BLaER1 treated with 17β-estradiol and CSF1 and Interleukin-3, amounts not matched to agents 10 nM and 100 nM (cell line): ENCODE data around the gene FMNL3.
A peak's percentile ranks its signal among the peaks of the same experiment; 100 is the strongest.

Experiments
- H3K27ac ChIP-seq, 11 experiments: shearing (Covaris generic); formaldehyde crosslinking; 2 replicates each; pipeline ENCODE4 v1.8.1; 2022
- H3K27me3 ChIP-seq, 11 experiments: shearing (Covaris generic); formaldehyde crosslinking; 2 replicates each; pipeline ENCODE4 v1.8.1; 2022
- H3K36me3 ChIP-seq, 11 experiments: shearing (Covaris generic); formaldehyde crosslinking; 2 replicates each; pipeline ENCODE4 v1.8.1; 2022
- H3K4me1 ChIP-seq, 10 experiments: shearing (Covaris generic); formaldehyde crosslinking; 2 replicates each; pipeline ENCODE4 v1.8.1; 2022
- H3K4me2 ChIP-seq, 11 experiments: shearing (Covaris generic); formaldehyde crosslinking; 2 replicates each; pipeline ENCODE4 v1.8.1; 2022
- H3K4me3 ChIP-seq, 10 experiments: shearing (Covaris generic); formaldehyde crosslinking; 2 replicates each; pipeline ENCODE4 v1.8.1; 2022
- H3K9ac ChIP-seq, 11 experiments: shearing (Covaris generic); formaldehyde crosslinking; 2 replicates each; pipeline ENCODE4 v1.8.1; 2022
- H3K9me3 ChIP-seq, 11 experiments: shearing (Covaris generic); formaldehyde crosslinking; replicated peaks in 1 of 11; 2 replicates each; pipeline ENCODE4 v1.8.1; 2022
- H4K20me1 ChIP-seq, 11 experiments: shearing (Covaris generic); formaldehyde crosslinking; 2 replicates each; pipeline ENCODE4 v1.8.1; 2022
- Cebpa-rat ChIP-seq, 11 experiments: shearing (Covaris generic); IDR thresholded peaks; 2 replicates each; pipeline ENCODE4 v1.8.1; 2022

The FMNL3 gene

DNA sequence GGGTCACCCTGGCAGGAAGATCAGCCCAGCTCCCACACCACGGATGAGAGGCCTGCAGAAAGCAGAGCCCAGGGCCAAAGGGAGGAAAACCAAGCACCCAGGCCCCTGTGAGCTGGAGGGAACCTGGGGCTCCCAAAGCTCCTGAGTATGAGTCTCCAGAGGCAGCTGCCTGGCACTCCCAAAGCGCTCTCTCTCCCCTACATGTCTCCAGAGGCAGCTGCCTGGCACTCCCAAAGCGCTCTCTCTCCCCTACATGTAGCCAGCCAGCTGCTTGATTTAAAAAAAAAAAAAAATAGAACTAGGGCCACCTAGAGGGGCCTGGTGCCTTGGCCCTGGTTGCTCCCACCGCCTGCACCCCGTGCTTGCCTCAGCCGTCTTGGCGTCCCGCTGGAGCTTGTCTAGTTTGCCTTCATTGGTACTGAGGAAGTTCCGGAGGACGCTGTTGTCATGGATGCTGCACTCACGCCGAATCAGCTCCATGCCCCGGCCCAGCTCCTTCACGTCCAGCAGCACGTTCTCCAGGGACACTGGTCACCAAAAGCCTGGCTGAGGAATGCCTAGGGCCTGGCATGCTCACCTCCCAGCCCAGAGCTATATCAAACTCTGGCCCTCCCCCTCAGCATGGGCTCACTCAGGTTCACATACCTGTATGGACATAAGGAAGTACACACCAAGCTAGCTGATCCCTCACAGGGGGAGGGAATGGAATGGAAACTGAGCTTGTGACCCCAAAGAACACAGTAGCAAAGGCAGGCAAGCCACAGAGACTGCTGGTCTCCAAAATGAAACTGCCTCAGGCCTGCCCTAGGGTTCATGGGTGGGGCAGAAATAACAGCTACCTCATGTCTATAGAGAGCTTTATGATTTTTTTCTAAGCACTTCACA, 59.1 kb downstream of the FMNL3 start:
- H3K27ac ChIP-seq: peak overlapping the region in 5 of 11 experiments; percentile 14 to 51 (median 49); a peak in 9 of 22 replicates
- H3K36me3 ChIP-seq: peaks cover 49 to 93% (median 83%) of the 10 kb centered on the region in 11 experiments
- H3K4me3 ChIP-seq: no peak overlapping the region
- peak overlapping the region in 5 of 11 experiments; percentile 18 to 58 (median 54); a peak in 10 of 22 replicates for H3K9ac ChIP-seq
- H3K9me3 ChIP-seq: no peaks in the 10 kb centered on the region
- H4K20me1 ChIP-seq: peaks cover 0 to 34% (median 0%) of the 10 kb centered on the region in 11 experiments; a peak in 5 of 22 replicates
- H3K27me3 ChIP-seq: no peaks in the 10 kb centered on the region
- H3K4me1 ChIP-seq: peaks cover 39 to 72% (median 67%) of the 10 kb centered on the region in 10 experiments
- H3K4me2 ChIP-seq: peak overlapping the region; percentile 43 to 81 (median 73)
- no peak for TF ChIP-seq Cebpa-rat (IDR thresholded peaks at IDR 0.05)

DNA sequence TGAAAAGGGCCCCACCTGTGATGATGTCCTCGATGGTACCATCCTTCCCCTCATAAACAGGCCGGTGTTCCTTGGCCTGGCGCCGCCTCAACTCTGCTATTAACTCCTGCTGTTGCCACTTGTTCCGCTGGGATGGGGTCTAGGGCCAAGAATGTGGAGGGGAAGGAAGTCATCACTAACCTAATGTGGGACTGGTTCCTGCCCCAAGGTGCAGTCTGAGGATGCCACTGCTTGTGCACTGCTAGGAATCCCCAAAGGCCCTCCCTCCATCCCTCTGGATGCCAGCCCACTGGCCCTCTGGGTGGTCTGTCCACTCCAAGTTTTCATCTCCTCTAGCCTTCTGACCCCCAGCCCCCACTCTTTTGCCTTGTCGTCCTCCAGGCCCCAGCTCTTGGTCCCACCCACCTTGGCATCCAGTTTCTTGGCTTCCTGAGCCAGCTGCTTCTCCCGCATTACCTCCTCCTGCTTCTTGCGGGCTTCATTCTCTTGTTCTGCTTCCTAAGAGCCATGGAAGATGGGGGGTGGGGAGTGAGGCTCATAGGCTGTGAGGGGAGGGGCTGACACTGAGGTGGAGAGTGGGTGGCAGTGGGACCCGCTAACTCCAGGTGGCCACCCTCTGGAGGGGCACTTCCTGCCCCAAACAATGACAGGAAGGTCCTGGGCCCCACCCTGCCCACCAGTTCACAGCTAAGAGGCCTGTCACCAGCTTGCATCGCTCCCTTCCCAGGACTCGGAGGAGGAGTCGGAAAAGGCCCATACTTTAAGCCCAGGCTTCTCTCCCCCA, 60.1 kb downstream of the FMNL3 start:
- H3K9ac ChIP-seq: peak overlapping the region in 5 of 11 experiments; percentile 37 to 58 (median 54); a peak in 7 of 22 replicates
- peak overlapping the region in 4 of 11 experiments; percentile 30 to 51 (median 50); a peak in 8 of 22 replicates for H3K27ac ChIP-seq
- peak overlapping the region; percentile 43 to 81 (median 73) for H3K4me2 ChIP-seq
- no peak overlapping the region for H3K4me3 ChIP-seq
- no peak for TF ChIP-seq Cebpa-rat (IDR thresholded peaks at IDR 0.05)
- H3K4me1 ChIP-seq: peaks cover 39 to 64% (median 59%) of the 10 kb centered on the region in 10 experiments
- H3K36me3 ChIP-seq: peaks cover 49 to 94% (median 83%) of the 10 kb centered on the region in 11 experiments
- no peaks in the 10 kb centered on the region for H3K27me3 ChIP-seq
- no peaks in the 10 kb centered on the region for H3K9me3 ChIP-seq
- peaks cover 0 to 34% (median 0%) of the 10 kb centered on the region in 11 experiments; a peak in 5 of 22 replicates for H4K20me1 ChIP-seq

DNA sequence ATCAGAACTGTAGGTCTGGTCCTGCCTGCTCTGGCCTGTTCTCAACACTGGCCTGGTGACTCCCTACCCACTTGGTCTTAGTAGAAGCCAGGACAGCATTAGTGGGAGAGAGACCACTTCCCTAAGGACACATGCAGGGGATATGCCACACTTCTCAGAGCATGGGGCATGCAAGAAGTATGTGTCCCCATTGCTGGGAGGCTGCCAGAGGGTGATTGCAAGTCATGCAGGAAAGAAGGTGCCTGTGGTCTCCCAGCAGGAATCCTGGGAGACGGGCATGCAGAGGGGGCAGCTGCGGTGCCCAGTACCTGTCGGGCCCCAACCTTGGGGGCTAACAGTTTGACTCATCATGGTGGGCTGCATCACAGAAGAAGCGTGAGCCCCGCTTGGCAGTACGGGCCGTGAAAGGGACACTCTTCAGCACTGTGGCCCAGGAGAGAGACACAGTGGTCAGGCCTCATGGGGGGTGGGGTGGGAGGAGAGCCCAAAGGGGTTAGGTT, 60.8 kb downstream of the FMNL3 start:
- H3K27me3 ChIP-seq: no peaks in the 10 kb centered on the region
- peaks cover 48 to 92% (median 81%) of the 10 kb centered on the region in 11 experiments for H3K36me3 ChIP-seq

DNA sequence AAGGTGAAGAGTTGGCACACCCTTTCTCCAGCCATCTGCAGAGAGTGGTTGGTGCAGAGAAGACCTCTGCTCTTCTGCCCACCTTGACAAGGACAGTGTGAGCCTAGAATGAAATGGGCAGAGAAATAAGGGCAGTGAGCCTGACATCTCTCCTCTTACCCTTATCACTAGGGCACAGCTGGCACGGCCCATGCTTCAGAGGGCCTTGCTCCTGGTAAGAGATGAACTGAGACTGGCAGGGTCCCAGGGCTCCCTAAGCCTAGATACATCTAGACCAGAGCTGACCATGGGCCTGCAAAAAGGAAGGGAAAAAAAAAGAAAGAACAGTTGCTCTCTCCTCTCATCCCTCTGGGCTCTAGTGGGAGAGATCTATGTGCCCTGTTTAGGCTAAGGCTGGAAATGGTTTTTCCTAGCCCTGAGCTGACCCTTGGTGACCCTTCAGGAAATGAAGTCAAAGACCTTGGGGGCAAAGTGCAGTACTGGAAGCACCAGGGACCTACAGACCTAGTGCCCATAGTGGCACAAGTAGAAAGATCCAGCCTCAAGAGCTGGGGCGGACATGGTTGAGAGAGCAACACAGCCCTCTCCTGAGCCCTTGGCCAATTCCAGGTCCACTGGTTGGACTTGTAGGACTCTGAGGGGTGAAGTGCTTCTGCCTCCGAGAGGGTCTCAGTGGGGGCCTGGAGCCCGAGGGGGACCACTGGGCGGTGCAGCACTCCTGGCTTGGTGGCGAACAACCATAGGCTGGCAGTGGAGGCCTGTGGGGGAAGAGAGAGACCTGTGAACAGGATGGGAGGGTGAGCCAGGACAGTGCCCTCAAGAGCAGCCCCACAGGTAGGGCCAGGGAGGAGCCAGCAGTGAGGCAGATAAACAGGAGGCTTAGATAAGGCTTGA, 61.8 kb downstream of the FMNL3 start:
- Histone ChIP-seq H3K4me1 (peaks cover 39 to 55% (median 53%) of the 10 kb centered on the region in 10 experiments), H3K27ac (peak overlapping the region in 7 of 11 experiments; percentile 4 to 62 (median 40); a peak in 10 of 22 replicates)

More for the DNA sequence above, 60.8 kb downstream of the FMNL3 start:
- H3K27ac ChIP-seq: peak overlapping the region in 3 of 11 experiments; percentile 40 to 62 (median 49); a peak in 2 of 22 replicates
- H3K4me1 ChIP-seq: peaks cover 39 to 57% (median 53%) of the 10 kb centered on the region in 10 experiments
- no peak overlapping the region for H3K4me3 ChIP-seq
- no peak for TF ChIP-seq Cebpa-rat (IDR thresholded peaks at IDR 0.05)
- peaks cover 0 to 34% (median 0%) of the 10 kb centered on the region in 11 experiments; a peak in 5 of 22 replicates for H4K20me1 ChIP-seq
- 0 out of 22 replicates have a peak overlapping the region, but pooled peaks of 2 of the 11 experiments have one; percentile 3 to 66 for H3K9ac ChIP-seq
- no peaks in the 10 kb centered on the region for H3K9me3 ChIP-seq
- H3K4me2 ChIP-seq: peak overlapping the region in 10 of 11 experiments; percentile 43 to 81 (median 74); a peak in 20 of 22 replicates

DNA sequence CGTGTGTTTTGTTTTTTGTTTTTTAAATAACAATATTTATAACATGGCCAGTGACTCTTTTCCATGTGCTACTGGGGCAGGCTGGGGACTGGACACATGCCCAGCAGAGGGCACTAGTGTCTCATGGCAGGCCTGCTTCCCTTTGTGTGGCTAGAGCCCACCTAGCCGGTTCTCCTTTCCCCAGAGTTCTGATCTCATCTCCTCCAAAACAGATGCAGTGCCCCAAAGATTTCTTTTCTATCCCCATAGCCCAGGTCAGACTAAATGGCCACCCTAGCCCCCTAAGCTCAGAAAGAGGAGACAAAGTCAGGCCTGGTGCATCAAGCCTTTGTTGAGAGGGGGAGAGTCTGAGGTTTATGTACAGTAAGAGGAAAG, 62.6 kb downstream of the FMNL3 start:
- H3K27me3 ChIP-seq: no peaks in the 10 kb centered on the region
- H3K4me2 ChIP-seq: peak overlapping the region; percentile 36 to 80 (median 65)
- peaks cover 33 to 77% (median 67%) of the 10 kb centered on the region in 11 experiments; a peak in 21 of 22 replicates for H3K36me3 ChIP-seq
- no peak overlapping the region for H3K4me3 ChIP-seq
- H4K20me1 ChIP-seq: peaks cover 0 to 28% (median 0%) of the 10 kb centered on the region in 11 experiments; a peak in 5 of 22 replicates
- peaks cover 39 to 55% (median 53%) of the 10 kb centered on the region in 10 experiments for H3K4me1 ChIP-seq
- peak overlapping the region in 9 of 11 experiments; percentile 10 to 66 (median 49); a peak in 15 of 22 replicates for H3K9ac ChIP-seq
- H3K27ac ChIP-seq: peak overlapping the region in 7 of 11 experiments; percentile 10 to 62 (median 40); a peak in 12 of 22 replicates
- no peaks in the 10 kb centered on the region for H3K9me3 ChIP-seq
- no peak for TF ChIP-seq Cebpa-rat (IDR thresholded peaks at IDR 0.05)

More for the DNA sequence above, 61.8 kb downstream of the FMNL3 start:
- H3K36me3 ChIP-seq: peaks cover 38 to 85% (median 75%) of the 10 kb centered on the region in 11 experiments
- H3K9ac ChIP-seq: peak overlapping the region in 9 of 11 experiments; percentile 9 to 66 (median 46); a peak in 13 of 22 replicates
- H4K20me1 ChIP-seq: peaks cover 0 to 28% (median 0%) of the 10 kb centered on the region in 11 experiments; a peak in 5 of 22 replicates
- H3K4me2 ChIP-seq: peak overlapping the region; percentile 36 to 80 (median 65)
- no peak overlapping the region for H3K4me3 ChIP-seq
- H3K9me3 ChIP-seq: no peaks in the 10 kb centered on the region
- no peaks in the 10 kb centered on the region for H3K27me3 ChIP-seq
- TF ChIP-seq Cebpa-rat (IDR thresholded peaks at IDR 0.05): no peak

DNA sequence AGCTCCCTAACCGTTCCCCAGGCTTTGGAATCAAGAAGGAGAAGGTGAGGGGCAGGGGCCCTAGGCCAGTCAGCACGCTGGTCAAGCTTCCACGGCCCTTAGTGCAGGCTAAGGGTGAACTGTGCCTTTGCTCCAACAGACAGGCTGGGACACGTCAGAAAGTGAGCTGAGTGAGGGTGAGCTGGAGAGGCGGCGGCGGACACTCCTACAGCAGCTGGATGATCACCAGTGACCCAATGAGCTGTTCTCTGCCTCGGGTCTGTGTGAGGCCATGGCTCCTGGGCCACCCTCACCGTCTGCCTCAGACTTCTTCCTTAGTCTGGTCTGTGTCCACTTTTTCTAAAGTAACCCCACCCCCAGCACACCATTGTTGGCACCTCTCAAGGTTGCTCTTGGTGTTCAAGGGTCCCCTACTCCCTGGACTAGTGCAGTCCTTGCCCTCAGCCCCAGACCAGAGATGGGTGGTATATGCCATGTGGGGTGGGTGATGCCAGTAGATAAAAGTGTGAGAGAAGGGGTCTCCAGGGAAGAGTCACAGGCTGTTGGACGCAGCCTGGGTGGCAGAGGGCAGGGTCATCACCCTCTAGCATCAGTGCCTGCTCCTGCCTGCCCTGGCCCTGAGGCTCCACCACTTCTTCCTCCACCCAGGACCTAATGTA, 63.1 kb downstream of the FMNL3 start:
- Histone ChIP-seq H3K4me2 (peak overlapping the region; percentile 4 to 80 (median 62); a peak in 17 of 22 replicates), H3K9ac (peak overlapping the region in 10 of 11 experiments; percentile 10 to 66 (median 48); a peak in 16 of 22 replicates), H3K36me3 (peaks cover 27 to 71% (median 62%) of the 10 kb centered on the region in 11 experiments; a peak in 21 of 22 replicates), H3K27me3 (no peaks in the 10 kb centered on the region), H3K9me3 (no peaks in the 10 kb centered on the region), H3K4me3 (no peak overlapping the region), H3K4me1 (peaks cover 39 to 54% (median 51%) of the 10 kb centered on the region in 10 experiments), H4K20me1 (peaks cover 0 to 26% (median 0%) of the 10 kb centered on the region in 11 experiments; a peak in 5 of 22 replicates), H3K27ac (peak overlapping the region in 8 of 11 experiments; percentile 10 to 62 (median 34); a peak in 11 of 22 replicates)
- no peak for TF ChIP-seq Cebpa-rat (IDR thresholded peaks at IDR 0.05)

DNA sequence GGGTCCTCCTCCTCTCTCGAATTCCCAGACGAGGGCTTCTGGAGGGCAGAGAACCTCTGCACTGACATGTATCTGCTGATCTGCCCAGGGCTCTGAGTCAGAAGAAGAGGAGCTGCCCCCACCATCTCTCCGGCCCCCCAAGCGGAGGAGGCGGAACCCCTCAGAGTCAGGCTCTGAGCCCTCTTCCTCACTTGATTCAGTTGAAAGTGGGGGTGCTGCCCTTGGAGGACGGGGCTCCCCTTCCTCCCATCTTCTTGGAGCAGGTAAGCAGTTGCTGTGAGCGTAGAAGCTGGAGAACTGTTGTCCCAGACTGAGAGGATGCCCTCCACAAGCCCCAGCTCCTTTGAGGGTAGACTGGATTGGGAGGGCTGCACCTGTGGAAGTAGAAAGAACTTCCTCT, 64.1 kb downstream of the FMNL3 start:
- H3K4me2 ChIP-seq: no peak overlapping the region
- H3K36me3 ChIP-seq: peaks cover 26 to 62% (median 52%) of the 10 kb centered on the region in 11 experiments; a peak in 21 of 22 replicates
- H3K27me3 ChIP-seq: no peaks in the 10 kb centered on the region
- TF ChIP-seq Cebpa-rat (IDR thresholded peaks at IDR 0.05): no peak
- H3K4me3 ChIP-seq: no peak overlapping the region
- H3K27ac ChIP-seq: no peak overlapping the region; a peak in 1 of 22 replicates
- peaks cover 32 to 45% (median 42%) of the 10 kb centered on the region in 10 experiments for H3K4me1 ChIP-seq
- H3K9ac ChIP-seq: peak overlapping the region in 4 of 11 experiments; percentile 22 to 66 (median 44); a peak in 3 of 22 replicates
- no peaks in the 10 kb centered on the region for H3K9me3 ChIP-seq
- peaks cover 0 to 22% (median 0%) of the 10 kb centered on the region in 11 experiments; a peak in 5 of 22 replicates for H4K20me1 ChIP-seq
